Sigmoid colon (tissue), 4 donors: ENCODE results near the gene KIRREL3.

Experiments used
- POLR2A ChIP-seq, 2 donors: fragments of 450-650 bp; IDR thresholded peaks; one replicate each; pipeline ENCODE4 v1.6.1; 2016; ENCODE audit warnings: antibody characterized with exemption in 2 of 2, mild to moderate bottlenecking in 2 of 2, moderate library complexity in 2 of 2
- POLR2AphosphoS5 ChIP-seq, 4 donors: sonication (generic); formaldehyde crosslinking; IDR thresholded peaks; one replicate each; pipeline ENCODE4 v1.6.1; 2017; ENCODE audit warnings: antibody characterized with exemption in 4 of 4
- TF ChIP-seq, protein P1 (sequence below), 4 experiments: fragments of 450-650 bp in 3 of 4; fragments of 200-600 bp in 1 of 4; IDR thresholded peaks; one replicate each; pipeline ENCODE4 v1.5.1; 2016 to 2019; ENCODE audit warnings: antibody characterized with exemption in 4 of 4, mild to moderate bottlenecking in 3 of 4, moderate library complexity in 2 of 4

DNA sequence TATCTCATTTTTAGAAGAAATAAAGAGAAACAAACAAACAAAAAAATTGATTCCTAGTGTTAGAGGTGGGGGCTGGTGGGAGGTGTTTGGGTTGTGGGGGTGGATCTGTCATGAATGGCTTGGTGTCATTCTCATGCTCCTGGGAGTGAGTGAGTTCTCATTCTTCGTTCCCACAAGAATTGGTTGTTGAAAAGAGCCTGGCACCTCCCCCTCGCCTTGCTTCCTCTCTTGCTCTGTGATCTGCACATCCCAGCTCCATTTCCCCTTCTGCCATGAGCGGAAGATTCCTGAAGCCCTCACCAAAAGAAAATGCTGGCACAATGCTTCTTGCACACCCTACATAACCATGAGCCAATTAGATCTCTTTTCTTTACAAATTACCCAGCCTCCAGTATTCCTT, 367.2 kb downstream of the KIRREL3 start:
- TF ChIP-seq, protein P1, sequence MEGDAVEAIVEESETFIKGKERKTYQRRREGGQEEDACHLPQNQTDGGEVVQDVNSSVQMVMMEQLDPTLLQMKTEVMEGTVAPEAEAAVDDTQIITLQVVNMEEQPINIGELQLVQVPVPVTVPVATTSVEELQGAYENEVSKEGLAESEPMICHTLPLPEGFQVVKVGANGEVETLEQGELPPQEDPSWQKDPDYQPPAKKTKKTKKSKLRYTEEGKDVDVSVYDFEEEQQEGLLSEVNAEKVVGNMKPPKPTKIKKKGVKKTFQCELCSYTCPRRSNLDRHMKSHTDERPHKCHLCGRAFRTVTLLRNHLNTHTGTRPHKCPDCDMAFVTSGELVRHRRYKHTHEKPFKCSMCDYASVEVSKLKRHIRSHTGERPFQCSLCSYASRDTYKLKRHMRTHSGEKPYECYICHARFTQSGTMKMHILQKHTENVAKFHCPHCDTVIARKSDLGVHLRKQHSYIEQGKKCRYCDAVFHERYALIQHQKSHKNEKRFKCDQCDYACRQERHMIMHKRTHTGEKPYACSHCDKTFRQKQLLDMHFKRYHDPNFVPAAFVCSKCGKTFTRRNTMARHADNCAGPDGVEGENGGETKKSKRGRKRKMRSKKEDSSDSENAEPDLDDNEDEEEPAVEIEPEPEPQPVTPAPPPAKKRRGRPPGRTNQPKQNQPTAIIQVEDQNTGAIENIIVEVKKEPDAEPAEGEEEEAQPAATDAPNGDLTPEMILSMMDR (IDR thresholded peaks at IDR 0.05) = no peak
- TF ChIP-seq POLR2AphosphoS5 (IDR thresholded peaks at IDR 0.05) (no peak), POLR2A (IDR thresholded peaks at IDR 0.05) (no peak)
